ENCODE results near the gene NBPF3. TPM values are rescaled to one million over a fixed set of nuclear protein-coding genes. Genes with fewer than 3 reads are reported as not detected.

The NBPF3 gene
- total and polyA plus RNA-seq, 7 donors: 2.0 to 11.6 (median 4.9) TPM

DNA sequence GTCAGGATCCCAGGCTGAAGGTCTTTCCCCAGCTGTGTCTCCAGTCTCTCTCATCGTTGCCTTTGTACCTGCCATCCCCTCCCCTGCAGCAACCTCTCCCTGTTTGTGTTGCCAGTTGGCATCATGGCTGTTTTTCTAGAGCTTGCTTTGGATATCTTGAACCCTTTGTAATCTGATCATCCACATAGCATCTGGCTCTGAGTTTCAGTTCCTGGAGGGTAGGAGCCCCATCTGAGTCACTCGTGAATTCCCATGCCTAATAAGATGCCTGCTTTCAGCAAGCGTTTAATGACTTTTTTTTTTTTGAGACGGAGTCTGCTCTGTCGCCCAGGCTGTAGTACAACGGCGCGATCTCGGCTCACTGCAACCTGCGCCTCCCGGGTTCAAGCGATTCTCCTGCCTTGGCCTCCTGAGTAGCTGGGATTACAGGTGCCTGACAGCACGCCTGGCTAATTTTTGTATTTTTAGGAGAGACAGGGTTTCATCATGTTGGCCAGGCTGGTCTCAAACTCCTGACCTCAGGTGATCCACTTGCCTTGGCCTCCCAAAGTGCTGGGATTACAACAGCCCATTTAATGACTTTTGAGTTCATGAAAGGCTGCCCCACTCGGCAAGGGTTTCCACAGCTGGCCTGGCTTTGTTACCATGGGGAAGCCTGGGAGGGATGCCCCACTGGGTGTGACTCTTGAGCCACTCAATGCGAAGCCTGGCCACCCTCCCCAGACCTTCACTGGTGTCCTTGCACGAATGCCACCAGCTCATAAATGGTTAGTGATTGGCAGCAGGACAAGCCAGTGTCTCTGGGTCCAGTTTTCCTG lies 81.2 kb downstream of the NBPF3 start:
- no peak overlapping the region for H3K4me3 ChIP-seq
- DNase-seq: no peak
- intact Hi-C loops (cut with DNase I): no loop called here
- H3K27ac ChIP-seq: no peak overlapping the region
- 85 to 86% methylated on average over 16 of the region's 16 CpGs for WGBS, 2 donors
- TF ChIP-seq, protein P1, sequence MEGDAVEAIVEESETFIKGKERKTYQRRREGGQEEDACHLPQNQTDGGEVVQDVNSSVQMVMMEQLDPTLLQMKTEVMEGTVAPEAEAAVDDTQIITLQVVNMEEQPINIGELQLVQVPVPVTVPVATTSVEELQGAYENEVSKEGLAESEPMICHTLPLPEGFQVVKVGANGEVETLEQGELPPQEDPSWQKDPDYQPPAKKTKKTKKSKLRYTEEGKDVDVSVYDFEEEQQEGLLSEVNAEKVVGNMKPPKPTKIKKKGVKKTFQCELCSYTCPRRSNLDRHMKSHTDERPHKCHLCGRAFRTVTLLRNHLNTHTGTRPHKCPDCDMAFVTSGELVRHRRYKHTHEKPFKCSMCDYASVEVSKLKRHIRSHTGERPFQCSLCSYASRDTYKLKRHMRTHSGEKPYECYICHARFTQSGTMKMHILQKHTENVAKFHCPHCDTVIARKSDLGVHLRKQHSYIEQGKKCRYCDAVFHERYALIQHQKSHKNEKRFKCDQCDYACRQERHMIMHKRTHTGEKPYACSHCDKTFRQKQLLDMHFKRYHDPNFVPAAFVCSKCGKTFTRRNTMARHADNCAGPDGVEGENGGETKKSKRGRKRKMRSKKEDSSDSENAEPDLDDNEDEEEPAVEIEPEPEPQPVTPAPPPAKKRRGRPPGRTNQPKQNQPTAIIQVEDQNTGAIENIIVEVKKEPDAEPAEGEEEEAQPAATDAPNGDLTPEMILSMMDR (IDR thresholded peaks at IDR 0.05): no peak
- TF ChIP-seq EP300 (IDR thresholded peaks at IDR 0.05) (no peak), POLR2AphosphoS5 (IDR thresholded peaks at IDR 0.05) (no peak), POLR2A (IDR thresholded peaks at IDR 0.05) (no peak)
- H3K27me3 ChIP-seq: no peaks in the 10 kb centered on the region
- H3K4me1 ChIP-seq: no peaks in the 10 kb centered on the region
- no peaks in the 10 kb centered on the region for H3K9me3 ChIP-seq
- H3K36me3 ChIP-seq: no peaks in the 10 kb centered on the region

GRCh38 chr1:21521717-21522060 lies 81.8 kb downstream of the NBPF3 start:
- no peak for DNase-seq
- Histone ChIP-seq H3K4me3 (no peak overlapping the region), H3K9me3 (no peaks in the 10 kb centered on the region), H3K27me3 (no peaks in the 10 kb centered on the region), H3K4me1 (no peaks in the 10 kb centered on the region), H3K36me3 (no peaks in the 10 kb centered on the region), H3K27ac (no peak overlapping the region)
- TF ChIP-seq POLR2AphosphoS5 (IDR thresholded peaks at IDR 0.05) (no peak), POLR2A (IDR thresholded peaks at IDR 0.05) (no peak), EP300 (IDR thresholded peaks at IDR 0.05) (no peak)
- TF ChIP-seq, protein P1 (IDR thresholded peaks at IDR 0.05): no peak
- WGBS, 2 donors: 97 to 98% methylated on average over 4 of the region's 4 CpGs
- intact Hi-C loops (cut with DNase I): no loop called here

DNA sequence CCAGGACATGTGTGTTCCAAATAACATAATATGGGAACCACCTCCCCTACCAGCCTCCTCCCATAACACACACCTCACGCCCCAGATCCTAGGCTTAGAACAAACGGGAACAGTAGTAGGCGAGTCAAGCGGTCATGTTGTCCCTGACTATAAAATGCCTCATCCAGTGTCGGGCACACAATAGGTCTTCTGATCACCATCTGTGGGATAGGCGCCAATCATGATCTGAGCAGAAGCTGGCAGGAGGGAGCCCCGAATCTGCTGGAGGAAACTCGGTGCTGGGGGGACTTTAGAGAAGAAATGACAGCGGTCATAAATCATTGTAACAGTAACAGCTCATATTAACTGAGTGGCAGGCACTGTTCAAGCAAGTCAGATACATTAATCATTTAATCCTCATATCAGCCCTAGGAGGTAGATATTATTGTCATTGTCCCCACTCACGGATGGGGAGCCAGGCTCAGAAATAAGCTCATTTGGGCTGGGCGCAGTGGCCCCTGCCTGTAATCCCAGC lies 82.6 kb downstream of the NBPF3 start:
- Histone ChIP-seq H3K9me3 (no peaks in the 10 kb centered on the region), H3K36me3 (no peaks in the 10 kb centered on the region), H3K4me3 (no peak overlapping the region), H3K27me3 (no peaks in the 10 kb centered on the region), H3K4me1 (no peaks in the 10 kb centered on the region), H3K27ac (no peak overlapping the region)
- TF ChIP-seq, protein P1 (IDR thresholded peaks at IDR 0.05): no peak
- no peak for TF ChIP-seq POLR2A (IDR thresholded peaks at IDR 0.05)
- TF ChIP-seq POLR2AphosphoS5 (IDR thresholded peaks at IDR 0.05): no peak
- no peak for TF ChIP-seq EP300 (IDR thresholded peaks at IDR 0.05)
- intact Hi-C loops (cut with DNase I): no loop called here
- 62 to 80% methylated on average over 11 of the region's 11 CpGs for WGBS, 2 donors
- DNase-seq: no peak

DNA sequence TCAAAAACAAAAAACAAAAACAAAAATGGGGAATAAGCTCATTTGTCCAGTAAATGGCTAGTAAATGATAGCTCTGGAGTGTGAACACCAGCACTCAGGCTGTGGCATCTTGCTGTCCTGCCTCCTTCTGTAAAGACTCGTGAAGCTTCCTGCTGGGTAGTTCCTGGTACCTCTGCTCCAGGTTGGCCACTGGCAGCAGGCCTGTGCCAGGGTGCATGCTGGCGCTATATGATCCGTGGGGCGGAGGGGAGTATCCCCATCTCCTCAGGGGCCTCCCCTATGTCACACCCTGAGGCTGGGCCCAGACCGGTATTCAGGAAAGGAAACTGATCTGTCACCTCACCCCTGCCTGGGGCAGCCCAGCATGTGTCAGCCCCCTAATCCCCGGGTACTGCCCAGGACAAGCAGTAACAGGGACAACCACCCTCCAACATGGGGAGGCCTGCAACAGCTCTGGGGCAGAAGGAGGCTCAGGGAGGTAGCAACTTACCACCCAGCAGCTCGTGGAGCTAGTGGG lies 83.4 kb downstream of the NBPF3 start:
- TF ChIP-seq POLR2AphosphoS5 (IDR thresholded peaks at IDR 0.05) (no peak), POLR2A (IDR thresholded peaks at IDR 0.05) (no peak)
- TF ChIP-seq, protein P1 (IDR thresholded peaks at IDR 0.05): no peak
- H3K9me3 ChIP-seq: no peaks in the 10 kb centered on the region
- no peaks in the 10 kb centered on the region for H3K36me3 ChIP-seq
- 66 to 75% methylated on average over 7 of the region's 7 CpGs for WGBS, 2 donors
- DNase-seq: no peak
- intact Hi-C loops (cut with DNase I): no loop called here
- no peaks in the 10 kb centered on the region for H3K27me3 ChIP-seq
- H3K27ac ChIP-seq: no peak overlapping the region
- no peak overlapping the region for H3K4me3 ChIP-seq
- no peaks in the 10 kb centered on the region for H3K4me1 ChIP-seq
